PFSK-1 (cell line): ENCODE measurements around the gene SAPCD1.

ENCODE experiments used
- FOXP2 ChIP-seq: optimal IDR thresholded peaks from 2 replicates; pipeline ENCODE3; 2011; ENCODE audit warnings: borderline replicate concordance, control low read depth, inconsistent platforms; ENCODE audit not compliant: insufficient read depth; ENCODE audit errors: extremely low read length, extremely low read depth
- POLR2AphosphoS5 ChIP-seq: IDR thresholded peaks from 2 replicates; pipeline ENCODE4 v1.6.1; 2012; ENCODE audit warnings: low read depth, mild to moderate bottlenecking, control low read depth, low read length, moderate library complexity
- TF ChIP-seq, protein P1 (sequence below), 2 experiments: IDR thresholded peaks; 2 replicates each; pipeline versions ENCODE4 v1.6.1 to v1.8.0; 2011 to 2012; ENCODE audit warnings: low read depth in 2 of 2, low read length in 2 of 2, control low read depth in 1 of 2, inconsistent platforms in 1 of 2, mild to moderate bottlenecking in 1 of 2, moderate library complexity in 1 of 2; ENCODE audit not compliant: insufficient read depth in 1 of 2

DNA sequence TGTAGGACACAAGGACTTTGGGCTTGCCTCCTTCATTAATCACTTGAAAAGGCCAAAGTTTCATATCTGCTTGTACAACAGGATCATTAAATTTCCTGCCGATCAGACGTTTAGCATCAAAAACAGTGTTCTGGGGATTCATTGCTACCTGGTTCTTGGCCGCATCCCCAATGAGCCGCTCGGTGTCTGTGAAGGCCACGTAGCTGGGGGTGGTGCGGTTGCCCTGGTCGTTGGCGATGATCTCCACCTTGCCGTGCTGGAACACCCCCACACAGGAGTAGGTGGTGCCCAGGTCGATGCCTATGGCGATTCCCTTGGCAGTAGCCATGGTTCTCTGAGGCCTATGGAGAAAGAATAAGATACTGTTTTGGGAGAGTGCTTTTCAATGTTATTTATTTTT lies 49.2 kb downstream of the SAPCD1 start:
- TF ChIP-seq POLR2AphosphoS5: no peak
- no peak for TF ChIP-seq FOXP2
- TF ChIP-seq, protein P1, sequence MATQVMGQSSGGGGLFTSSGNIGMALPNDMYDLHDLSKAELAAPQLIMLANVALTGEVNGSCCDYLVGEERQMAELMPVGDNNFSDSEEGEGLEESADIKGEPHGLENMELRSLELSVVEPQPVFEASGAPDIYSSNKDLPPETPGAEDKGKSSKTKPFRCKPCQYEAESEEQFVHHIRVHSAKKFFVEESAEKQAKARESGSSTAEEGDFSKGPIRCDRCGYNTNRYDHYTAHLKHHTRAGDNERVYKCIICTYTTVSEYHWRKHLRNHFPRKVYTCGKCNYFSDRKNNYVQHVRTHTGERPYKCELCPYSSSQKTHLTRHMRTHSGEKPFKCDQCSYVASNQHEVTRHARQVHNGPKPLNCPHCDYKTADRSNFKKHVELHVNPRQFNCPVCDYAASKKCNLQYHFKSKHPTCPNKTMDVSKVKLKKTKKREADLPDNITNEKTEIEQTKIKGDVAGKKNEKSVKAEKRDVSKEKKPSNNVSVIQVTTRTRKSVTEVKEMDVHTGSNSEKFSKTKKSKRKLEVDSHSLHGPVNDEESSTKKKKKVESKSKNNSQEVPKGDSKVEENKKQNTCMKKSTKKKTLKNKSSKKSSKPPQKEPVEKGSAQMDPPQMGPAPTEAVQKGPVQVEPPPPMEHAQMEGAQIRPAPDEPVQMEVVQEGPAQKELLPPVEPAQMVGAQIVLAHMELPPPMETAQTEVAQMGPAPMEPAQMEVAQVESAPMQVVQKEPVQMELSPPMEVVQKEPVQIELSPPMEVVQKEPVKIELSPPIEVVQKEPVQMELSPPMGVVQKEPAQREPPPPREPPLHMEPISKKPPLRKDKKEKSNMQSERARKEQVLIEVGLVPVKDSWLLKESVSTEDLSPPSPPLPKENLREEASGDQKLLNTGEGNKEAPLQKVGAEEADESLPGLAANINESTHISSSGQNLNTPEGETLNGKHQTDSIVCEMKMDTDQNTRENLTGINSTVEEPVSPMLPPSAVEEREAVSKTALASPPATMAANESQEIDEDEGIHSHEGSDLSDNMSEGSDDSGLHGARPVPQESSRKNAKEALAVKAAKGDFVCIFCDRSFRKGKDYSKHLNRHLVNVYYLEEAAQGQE (IDR thresholded peaks at IDR 0.05; ENCODE audit: insufficient read depth in 1 of 2, low read depth in 2 of 2, low read length in 2 of 2): no peak
